GM12872 (cell line): ENCODE data around the gene GPATCH2.

Experiments
- CTCF ChIP-seq: IDR thresholded peaks from 3 replicates; pipeline ENCODE4 v1.5.1; 2011; ENCODE audit warnings: low read depth, mild to moderate bottlenecking, low read length, moderate library complexity; ENCODE audit not compliant: insufficient read depth

Gene GPATCH2

GRCh38 chr1:217494767-217495166, 136.1 kb downstream of the GPATCH2 start:
- TF ChIP-seq CTCF = no peak

- TF ChIP-seq CTCF = no peak
Measured at GRCh38 chr1:217493290-217493689, 137.6 kb downstream of the GPATCH2 start.

- no peak for TF ChIP-seq CTCF
Measured at GRCh38 chr1:217484871-217485270, 146.0 kb downstream of the GPATCH2 start.

- no peak for TF ChIP-seq CTCF
Measured at GRCh38 chr1:217482356-217483102, 148.4 kb downstream of the GPATCH2 start.

- TF ChIP-seq CTCF = no peak
Measured at GRCh38 chr1:217478450-217478849, 152.4 kb downstream of the GPATCH2 start.

- no peak for TF ChIP-seq CTCF
Measured at GRCh38 chr1:217472915-217473314, 158.0 kb downstream of the GPATCH2 start.

- TF ChIP-seq CTCF = no peak
Measured at GRCh38 chr1:217471403-217471802, 159.5 kb downstream of the GPATCH2 start.

GRCh38 chr1:217469983-217470382, 160.9 kb downstream of the GPATCH2 start:
- no peak for TF ChIP-seq CTCF
